ENCODE results near the gene SP2. TPM values are rescaled to one million over a fixed set of nuclear protein-coding genes. Genes with fewer than 3 reads are reported as not detected.

The SP2 gene
- polyA plus RNA-seq, 4 donors: 21.6 to 26.2 (median 24.3) TPM

DNA sequence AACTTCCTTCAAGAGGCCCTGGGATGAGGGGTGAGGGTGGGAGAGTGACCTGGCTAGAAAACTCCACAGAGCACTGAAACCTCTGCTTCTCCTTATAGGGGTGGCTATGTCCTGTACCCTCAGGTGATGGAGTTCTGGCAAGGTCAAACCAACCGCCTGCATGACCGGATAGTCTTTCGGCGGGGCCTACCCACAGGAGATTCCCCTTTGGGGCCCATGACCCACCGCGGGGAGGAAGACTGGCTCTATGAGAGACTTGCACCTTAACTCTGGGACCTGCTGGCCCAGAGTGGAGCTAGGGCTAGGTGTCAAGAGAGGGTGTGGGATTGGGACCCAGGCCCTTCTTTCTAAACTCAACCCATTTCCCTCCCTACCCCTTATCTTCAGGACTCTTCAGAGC, 50.5 kb downstream of the SP2 start:
- no peak for DNase-seq (ENCODE audit: low read depth in 4 of 4, low spot score in 2 of 4)

DNA sequence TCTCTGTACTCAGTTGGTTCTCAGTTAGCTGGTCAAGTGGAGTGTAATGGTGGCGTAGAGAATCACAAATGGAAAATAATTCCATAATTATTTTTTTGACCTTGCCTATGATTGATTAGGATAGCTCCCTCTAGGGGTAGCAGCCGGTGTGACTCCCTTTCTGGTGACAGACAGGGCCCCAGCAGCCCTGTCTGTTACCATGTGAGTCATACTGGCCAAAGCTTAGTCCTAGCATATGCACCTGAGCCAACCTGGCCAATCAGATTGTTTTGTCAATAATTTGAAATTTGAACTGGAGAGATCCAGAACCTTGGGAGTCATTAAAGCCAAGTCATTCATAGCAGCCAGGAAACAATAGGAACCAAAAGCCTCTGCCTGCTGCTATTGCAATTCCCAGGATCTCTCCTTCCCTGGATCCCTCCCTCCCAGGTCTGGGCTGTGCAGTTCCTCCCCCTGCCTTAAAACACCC, 50.9 kb downstream of the SP2 start:
- no peak for DNase-seq (ENCODE audit: low read depth in 4 of 4, low spot score in 2 of 4)

GRCh38 chr17:47948706-47949196, 52.7 kb downstream of the SP2 start:
- DNase-seq (ENCODE audit: low read depth in 4 of 4, low spot score in 2 of 4): no peak

DNA sequence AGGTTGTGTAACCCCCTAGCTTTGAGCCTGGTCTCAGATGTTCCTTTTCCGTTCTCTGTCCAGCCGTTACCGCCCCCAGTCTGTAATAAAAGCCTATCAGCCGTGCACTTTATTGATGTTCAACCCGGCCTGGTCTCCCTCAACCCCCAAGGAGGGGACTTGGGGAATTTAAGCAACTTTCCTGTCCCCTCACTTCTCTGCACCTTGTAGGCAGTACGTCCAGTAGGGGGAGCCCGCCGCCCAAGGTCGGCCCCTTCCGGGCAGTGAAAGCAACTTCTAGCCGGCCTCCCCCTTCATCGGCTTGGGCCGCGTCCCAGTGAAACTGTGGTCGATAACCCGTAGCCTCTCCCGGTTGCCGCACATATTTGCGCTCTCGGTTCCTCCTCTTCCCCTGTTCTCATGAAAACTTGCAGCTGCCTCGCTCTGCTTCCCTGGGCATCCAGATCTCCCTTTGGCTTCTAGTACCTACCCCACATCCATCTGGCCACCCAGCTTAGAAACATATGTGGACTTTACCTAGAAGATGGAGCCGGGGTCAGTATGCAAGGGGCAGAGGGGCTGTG, 53.2 kb downstream of the SP2 start:
- peak; percentile 34 to 80 (median 68) for DNase-seq (ENCODE audit: low read depth in 4 of 4, low spot score in 2 of 4)

DNA sequence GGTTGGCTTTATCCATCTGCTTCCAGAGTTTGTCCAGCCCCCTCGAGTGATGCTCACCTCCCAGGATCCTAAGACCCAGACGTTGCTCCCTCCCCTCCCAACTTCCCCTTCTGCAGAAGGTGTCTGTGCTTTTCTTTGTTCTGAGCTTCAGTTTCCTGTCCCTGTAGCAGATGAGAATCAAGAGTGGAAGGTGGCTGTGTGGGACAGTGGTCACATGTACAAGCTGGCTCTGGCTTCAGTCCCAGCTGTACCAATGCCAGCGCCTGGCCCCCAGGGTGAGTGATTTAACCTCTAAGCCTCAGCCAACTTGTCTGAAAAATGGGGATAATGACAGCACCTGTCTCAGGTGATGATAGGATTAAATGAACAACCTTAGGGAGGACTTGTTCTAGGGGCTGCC, 53.9 kb downstream of the SP2 start:
- no peak for DNase-seq (ENCODE audit: low read depth in 4 of 4, low spot score in 2 of 4)

- no peak for DNase-seq (ENCODE audit: low read depth in 4 of 4, low spot score in 2 of 4)
Observed at GRCh38 chr17:47950448-47950847, 54.4 kb downstream of the SP2 start.

GRCh38 chr17:47952171-47953021, 56.4 kb downstream of the SP2 start:
- no peak for DNase-seq (ENCODE audit: low read depth in 4 of 4, low spot score in 2 of 4)

DNA sequence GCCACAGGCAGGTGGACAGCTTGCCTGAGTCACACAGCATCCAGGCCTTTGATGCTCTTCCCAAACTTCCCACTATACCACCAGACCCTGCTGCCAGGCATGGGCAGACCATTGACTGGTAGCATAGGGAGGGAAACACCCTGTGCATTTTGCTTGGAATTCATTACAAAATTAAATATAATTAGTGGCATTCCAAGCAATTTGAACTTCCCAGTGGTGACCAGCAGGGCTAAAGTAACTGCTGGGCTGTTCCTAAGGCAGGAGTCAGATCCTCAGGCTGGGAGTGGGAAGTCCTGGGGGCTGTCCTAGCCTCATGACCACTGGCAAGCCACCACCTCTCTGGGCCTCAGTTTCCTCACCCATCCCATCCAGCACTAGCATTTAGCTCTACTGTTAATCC, 57.9 kb downstream of the SP2 start:
- no peak for DNase-seq (ENCODE audit: low read depth in 4 of 4, low spot score in 2 of 4)

GRCh38 chr17:47955497-47956461, 59.7 kb downstream of the SP2 start:
- DNase-seq (ENCODE audit: low read depth in 4 of 4, low spot score in 2 of 4): no peak

- DNase-seq (ENCODE audit: low read depth in 4 of 4, low spot score in 2 of 4): no peak
Observed at GRCh38 chr17:47956791-47957590, 61.0 kb downstream of the SP2 start.

DNA sequence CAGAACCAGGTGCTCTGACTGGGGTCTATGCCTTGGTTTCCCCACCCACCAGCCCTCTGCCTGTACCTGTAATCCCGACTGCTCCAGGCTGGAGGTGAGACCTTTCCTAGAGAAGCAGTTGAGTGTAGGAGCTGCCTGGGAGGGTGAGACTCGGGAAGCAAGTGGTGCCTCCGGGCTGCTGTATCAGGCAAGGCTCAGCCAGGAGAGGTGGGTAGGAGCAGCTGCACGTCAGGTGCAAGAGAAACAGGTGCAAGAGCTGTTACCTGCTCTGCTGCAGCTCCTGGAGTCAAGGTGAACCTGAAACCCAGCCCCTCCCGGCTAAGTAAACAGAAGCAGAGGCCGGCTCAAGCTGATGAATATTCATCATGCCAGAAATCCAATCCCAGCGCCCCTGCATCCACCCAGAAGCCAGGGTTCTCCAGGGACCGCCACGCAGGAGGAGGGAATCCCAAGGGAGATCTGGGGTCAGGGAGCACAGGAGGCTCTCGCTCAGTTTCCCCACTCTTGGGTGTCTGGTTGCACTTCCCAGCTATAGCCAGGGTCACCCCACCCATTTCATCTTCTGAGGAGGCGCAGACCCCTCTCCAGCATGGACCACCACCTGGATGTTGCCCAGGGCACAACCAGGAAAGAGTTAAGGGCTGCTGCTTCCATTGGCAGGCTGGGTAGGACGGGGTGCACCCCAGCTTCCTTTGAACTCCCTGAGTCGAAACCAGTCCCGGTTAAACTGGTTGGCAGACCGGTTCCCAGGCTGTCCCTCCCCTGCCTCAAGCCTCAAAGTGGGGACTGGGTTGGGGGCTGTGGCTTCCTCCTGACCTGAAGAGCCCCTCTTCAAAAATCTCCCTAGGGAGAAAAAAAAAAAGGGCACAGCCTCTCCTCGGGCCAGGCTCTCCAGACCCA, 61.8 kb downstream of the SP2 start, which contains the start of gene PRR15L:
PRR15L (minus strand) TSS at position 293 of the 900 bp plus-strand sequence. CDS start 4,649 bp downstream, outside the sequence.
- DNase-seq (ENCODE audit: low read depth in 4 of 4, low spot score in 2 of 4): no peak

DNA sequence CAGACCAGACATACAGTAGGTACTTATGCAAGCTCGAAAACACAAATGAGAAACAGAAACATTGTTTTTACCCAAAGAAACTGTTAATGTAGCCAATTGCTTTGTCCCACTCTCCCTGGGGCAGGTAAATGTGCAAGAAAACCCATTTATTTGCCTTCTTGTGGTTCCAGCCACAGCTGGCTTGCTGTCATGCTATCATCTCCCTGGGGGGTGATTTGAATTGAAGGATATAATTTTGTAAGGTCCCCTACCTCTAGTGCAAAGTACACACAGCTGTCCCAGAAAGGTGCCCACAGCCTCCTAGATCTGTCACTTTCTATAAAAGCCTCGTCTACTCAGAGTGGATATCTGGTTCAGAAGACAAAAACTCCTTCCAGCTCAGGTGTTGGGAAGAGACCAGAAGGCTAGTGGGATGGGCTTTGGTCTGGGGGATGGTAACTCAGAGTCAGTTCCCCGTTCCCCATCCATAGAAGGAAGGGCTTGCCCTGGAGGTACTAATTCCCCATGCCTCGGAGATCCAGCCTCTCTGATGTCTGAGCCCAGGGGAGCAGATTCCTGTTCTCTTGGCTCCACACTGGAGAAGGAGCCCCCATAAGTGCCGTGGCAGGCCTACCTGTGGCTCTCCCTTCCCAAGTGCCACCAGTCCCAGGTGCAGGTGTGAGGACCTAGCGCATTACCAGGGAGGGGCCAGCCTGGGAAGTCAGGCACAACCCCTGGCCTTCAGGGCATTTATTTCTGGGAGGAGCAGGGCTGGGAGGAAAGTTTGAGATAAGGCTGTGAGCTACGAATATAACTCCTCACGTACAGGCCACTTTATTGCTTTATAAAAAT, 64.0 kb downstream of the SP2 start:
- no peak for DNase-seq (ENCODE audit: low read depth in 4 of 4, low spot score in 2 of 4)

DNA sequence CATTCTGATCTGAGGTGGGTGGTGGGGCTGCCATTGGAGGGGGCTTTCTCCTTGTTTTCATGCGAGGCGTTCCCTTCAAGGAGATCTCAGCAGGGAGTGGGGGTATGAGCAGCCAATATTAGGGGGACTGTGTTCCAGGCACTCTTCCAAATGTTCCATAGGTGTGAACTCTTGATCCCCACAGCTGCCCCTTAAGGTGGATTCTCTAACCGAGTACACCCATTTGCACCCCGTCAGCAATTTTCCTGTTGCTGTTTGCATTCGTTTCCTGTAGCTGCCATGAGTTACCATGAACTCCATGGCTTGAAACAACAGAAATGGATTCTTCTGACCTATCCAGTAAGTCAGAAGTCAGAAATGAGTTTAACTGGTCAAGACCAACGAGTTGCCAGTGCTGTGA, 65.4 kb downstream of the SP2 start:
- DNase-seq (ENCODE audit: low read depth in 4 of 4, low spot score in 2 of 4): no peak

DNA sequence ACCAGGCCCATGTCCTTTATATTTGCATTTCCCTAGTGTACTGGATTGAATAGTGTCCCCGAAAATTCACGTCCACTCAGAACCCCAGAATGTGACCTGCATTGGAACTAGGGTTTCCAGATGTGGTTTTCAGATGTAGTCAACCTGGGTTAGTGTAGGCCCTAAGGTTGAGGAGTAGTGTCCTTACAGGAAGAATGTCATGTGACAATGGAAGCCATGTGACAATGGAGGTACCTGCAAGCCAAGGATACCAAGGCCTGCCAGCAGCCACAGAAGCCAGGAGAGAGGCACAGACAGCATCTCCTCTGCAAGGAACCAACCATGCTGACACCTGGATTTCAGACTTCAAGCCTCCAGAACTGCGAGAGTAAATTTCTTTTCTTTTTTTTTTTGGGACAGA, 66.9 kb downstream of the SP2 start:
- DNase-seq (ENCODE audit: low read depth in 4 of 4, low spot score in 2 of 4): no peak

DNA sequence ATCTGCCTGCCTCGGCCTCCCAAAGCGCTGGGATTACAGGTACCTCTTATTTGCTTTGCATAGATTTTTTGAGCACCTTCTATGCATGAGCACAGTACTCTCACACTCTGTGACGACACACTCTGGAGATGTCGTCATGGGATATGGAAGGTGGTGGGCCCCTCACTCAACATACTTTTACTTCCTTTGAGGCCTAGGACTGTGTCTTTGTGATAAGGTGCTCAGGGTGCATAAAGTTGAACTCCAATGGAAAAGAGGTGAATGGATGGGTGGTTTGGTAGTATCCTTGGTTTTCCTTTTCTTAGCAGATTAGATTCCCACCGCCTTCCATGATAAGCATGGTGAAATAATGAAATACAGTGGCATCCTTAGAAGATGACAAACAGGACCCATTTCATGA, 68.8 kb downstream of the SP2 start:
- DNase-seq (ENCODE audit: low read depth in 4 of 4, low spot score in 2 of 4): no peak

GRCh38 chr17:47966079-47966519, 70.1 kb downstream of the SP2 start:
- DNase-seq (ENCODE audit: low read depth in 4 of 4, low spot score in 2 of 4): no peak

- DNase-seq (ENCODE audit: low read depth in 4 of 4, low spot score in 2 of 4): no peak
Observed at GRCh38 chr17:47967607-47968252, 71.7 kb downstream of the SP2 start.
